ENCODE data around the gene TENT5C. TPM values are rescaled to one million over a fixed set of nuclear protein-coding genes. Genes with fewer than 3 reads are reported as not detected.

Gene TENT5C
- total RNA-seq, 1 donor from 2014 or later = 8.1 TPM

GRCh38 chr1:117634631-117635030 lies 28.8 kb downstream of the TENT5C start:
- DNase-seq (ENCODE audit: low spot score) = no peak

DNA sequence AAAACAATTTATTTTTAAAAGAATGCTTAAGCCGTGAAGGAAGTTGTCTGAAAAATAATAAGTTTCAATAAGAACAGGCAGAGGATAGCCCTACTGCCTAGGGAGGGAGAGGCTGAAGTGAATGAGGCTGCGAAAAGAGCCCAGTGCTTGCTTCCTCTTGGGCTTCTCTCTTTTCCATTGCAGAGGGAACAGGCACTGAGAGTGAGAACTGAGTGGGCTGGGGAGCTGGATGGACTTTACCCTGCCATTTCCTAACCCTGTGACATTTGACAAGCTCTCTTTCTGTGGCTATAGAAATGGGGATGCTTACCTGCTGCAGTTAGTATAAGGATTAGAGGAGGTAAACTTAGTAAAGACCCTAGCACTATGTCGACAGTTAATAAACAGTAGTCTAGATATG lies 30.0 kb downstream of the TENT5C start:
- DNase-seq (ENCODE audit: low spot score) = no peak

DNA sequence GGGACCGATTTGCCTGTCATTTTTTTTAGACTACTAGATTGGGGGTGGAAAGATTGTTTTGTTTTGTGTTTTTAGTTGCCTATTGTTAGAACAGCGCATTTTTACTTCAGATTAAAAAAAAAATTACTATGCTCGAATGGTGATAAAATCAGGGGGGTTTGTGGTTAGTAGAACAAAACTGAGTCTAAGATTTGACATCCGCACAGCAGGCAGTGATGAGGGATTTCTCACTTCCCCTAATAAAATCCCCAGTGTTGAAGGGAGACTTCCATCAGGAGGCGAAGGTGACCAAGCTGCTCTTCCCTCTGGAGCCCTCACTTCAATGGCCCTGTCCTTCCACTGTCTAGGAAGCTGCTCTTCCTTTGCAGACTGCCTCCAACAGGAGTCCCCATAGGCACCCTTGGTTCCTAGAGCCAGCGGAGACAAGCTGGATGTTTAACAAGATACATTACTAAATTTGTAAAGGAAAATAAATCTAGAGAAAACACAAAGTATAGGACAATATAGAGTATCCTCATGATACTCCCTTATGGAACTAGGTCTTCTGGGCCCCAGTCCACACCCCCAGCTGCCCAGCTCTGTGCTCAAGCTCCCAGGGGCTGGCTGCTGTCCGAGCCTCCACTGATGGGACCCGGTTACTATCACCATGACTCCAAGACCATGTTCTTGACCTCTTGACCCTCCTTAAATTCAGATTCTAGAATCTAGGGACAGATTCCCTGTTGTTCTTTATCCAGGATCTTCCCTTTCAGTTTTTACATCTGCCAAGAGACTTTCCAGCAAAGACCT lies 31.0 kb downstream of the TENT5C start:
- no peak for DNase-seq (ENCODE audit: low spot score)

DNA sequence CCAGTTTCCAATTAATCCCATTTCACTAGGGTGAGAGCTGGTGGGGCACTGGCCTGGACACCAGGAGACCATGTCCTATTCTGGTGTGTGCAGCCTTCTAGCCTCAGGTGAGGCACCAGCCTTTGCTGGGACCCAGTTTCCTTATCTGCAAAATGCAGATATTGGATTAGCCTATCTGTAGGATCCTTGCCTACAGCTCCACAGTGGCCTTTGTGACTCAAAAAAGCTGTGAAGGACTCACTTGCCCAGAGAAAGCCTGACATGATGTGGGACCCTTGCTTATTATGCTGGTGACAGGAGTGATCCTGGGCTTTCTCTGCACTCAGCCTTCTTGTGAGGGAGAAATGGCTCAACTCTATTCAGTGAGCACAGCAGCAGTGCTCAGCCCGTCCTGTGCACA lies 32.3 kb downstream of the TENT5C start:
- no peak for DNase-seq (ENCODE audit: low spot score)

GRCh38 chr1:117638759-117639158 lies 32.9 kb downstream of the TENT5C start:
- no peak for DNase-seq (ENCODE audit: low spot score)

DNA sequence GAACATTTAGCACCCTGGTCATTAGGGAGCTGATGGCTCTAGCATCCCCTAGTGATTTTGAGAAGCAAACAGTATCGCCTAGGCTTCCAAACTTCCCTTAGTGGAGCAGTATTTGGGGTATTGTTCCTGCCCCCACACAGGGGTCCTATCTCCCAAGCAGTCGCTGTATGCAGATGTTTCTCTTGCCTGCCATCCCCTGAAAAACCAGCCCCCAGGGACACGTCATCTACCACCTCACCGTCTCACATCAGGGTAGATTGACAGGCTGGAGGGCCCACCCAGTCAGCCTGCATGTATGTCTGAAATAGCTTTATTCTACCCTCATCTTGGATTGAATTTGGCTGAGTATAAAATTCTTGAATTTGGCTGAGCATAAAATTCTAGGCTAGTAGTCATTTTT lies 33.9 kb downstream of the TENT5C start:
- no peak for DNase-seq (ENCODE audit: low spot score)

GRCh38 chr1:117641536-117641935 lies 35.7 kb downstream of the TENT5C start:
- DNase-seq (ENCODE audit: low spot score) = no peak

DNA sequence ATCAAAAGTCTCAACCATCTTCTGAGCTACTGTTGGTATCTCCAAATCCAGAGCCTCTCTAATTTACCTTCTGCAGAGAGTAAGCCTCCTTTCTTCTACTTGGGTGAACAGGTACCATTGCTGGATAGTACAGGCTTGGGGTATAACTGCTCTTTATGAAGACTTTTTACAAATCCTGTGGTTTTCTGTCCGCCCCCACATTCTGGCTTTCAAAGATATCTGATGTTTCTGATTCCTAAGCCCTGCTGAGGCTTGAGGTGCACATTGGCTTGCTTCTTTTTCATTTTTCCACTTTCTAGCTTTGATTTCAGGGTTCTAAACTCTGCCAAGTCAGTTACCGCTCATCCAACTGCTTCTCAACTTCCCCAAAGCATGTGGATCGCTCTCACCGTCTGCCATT lies 37.1 kb downstream of the TENT5C start:
- no peak for DNase-seq (ENCODE audit: low spot score)

- DNase-seq (ENCODE audit: low spot score) = no peak
Measured at GRCh38 chr1:117643601-117644000, 37.8 kb downstream of the TENT5C start.

GRCh38 chr1:117644696-117645311 lies 39.0 kb downstream of the TENT5C start:
- no peak for DNase-seq (ENCODE audit: low spot score)

DNA sequence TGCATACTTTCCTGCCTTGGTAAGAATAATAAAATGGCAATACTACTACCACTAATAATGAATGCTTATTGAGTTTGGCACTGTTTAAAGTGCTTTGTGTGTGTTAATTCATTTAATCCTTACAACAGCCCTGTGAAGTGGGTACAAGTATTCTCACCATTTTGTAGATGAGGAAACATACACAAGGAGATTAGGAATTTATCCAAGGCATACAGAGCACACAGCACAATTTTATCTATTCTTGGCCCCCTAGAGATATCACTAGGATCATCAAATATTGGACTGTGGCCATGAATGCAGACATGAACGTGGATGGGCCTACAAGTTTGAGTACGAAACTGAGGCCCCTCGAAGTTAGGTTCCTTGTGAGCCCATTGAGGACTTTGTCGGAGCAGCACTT lies 39.5 kb downstream of the TENT5C start:
- DNase-seq (ENCODE audit: low spot score) = no peak

DNA sequence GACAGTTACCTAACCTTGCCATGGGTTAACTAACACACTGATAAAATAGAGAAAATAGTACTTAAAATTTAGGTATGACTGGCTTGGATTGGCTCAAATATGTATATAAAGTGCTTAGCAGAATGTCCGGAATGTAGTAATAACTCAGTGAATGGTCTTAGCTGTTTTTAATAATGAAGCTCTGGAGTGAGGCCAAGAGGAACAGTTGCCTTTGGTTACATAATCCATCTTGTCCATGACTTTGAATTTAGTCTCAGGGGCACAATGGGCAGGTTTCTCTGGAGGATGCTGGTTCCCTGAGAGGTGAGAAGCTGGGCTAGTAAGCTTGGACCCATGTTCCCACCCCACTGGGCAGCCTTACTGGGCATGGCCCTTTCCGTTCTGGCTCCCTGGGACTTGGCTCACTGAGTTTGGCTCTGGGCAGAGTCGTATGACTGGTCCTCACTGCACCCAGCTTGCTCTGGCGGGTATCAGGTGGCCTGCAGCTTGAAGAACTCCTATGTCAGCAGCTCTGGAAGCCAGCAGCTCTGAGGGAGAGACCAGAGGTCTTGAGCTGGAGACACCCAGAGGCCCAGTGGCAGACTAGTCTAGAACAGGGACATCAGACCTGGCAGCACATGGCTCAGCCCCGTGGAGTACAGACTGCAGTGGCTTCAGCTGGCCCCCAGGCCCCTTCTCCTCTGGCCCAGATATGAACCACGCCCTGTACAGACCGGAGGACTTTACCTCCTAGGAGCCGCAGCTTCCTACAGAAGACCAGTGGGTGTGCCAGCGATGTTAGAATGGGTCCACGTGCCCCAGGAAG lies 40.4 kb downstream of the TENT5C start:
- DNase-seq (ENCODE audit: low spot score) = no peak

- no peak for DNase-seq (ENCODE audit: low spot score)
Measured at GRCh38 chr1:117646956-117647355, 41.1 kb downstream of the TENT5C start.

DNA sequence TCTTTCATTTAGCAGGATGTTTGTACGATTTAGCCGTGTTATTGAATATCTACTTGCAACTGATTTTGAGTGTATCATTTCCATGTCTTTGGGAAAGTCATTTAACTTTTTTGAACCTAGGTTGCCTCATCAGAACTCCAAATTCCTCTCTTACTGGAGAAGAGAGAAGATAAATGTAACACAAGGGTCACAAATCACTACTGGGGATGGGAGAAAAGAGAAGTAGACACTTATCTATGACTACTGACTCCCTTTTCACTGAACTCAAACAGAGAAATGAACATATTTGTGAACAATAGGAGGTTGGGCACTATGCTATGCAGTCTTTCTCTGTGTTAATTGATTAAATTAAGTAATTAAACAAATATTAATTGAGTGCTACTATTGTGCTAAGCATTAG lies 42.2 kb downstream of the TENT5C start:
- no peak for DNase-seq (ENCODE audit: low spot score)

DNA sequence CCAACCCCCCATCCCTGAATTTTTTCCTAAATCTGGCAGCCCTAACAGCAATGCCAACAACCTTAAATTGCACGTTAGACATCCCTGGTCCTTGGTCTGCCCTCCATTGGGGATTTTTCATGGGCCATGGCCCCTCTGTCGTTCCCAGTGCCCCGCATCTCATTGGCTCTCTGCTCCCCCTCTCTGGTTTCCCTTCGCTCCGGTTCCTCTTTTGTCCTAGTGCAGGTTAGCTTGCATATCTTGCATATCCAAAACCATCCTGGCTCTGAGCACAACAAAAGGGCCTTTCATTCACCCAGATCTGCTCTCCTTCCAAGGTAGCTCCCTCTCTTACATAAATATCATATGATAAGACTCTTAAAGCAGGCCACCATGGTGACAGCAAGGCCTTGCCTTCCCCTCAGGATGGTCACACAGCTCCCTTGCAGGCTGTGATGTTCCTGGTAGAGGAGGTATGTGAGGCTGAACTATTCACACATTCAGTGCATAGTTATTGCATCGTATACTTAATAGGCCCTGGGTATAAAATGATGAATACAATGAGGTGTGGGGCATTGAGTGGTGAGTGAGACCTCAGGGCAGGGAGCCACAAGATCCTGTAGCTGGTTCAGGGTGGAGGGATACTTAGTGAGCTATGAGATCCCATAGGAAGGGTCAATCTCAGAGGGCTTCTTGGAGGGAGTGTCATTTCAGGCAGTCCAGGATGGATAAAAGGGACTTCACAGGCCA lies 45.2 kb downstream of the TENT5C start:
- DNase-seq (ENCODE audit: low spot score) = no peak

DNA sequence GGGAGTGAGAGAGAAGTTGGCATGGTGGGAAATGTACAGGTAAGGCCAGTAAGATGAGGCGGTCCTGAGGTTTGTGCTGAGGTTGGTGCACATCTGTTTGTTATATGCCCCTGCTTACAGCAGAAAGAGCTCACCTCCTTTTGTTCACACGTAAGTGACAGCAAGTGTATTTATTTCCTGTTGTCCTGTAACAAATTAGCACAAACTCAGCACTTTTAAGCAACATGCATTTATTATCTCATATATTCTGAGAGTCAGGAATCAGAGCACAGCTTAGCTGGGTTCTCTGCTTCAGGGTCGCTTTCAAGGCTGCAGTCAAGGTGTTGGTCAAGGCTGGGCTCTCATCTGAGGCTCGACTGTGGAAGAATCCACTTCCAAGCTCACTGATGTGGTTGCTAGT lies 45.8 kb downstream of the TENT5C start:
- DNase-seq (ENCODE audit: low spot score) = no peak

DNA sequence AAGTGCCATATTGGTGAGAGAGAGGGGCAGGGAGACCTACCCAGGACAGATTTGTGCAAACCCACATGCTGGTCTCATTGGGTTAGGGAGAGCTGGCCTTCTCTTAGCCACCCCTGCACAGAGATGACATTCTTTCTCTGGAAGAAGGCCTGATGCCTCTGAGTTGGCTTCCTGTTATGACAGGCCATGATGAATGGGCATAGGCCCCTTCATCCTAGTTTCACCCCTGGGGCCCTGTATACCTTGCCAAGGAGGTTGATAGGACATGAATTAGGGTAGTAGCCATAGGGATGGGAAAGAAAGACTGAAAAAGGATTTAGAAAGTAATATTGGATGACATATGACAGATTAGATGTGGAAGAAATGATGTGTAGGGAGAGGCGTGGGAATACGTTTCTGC lies 46.6 kb downstream of the TENT5C start:
- no peak for DNase-seq (ENCODE audit: low spot score)

- no peak for DNase-seq (ENCODE audit: low spot score)
Measured at GRCh38 chr1:117653195-117653594, 47.3 kb downstream of the TENT5C start.

- DNase-seq (ENCODE audit: low spot score) = no peak
Measured at GRCh38 chr1:117653732-117654492, 48.1 kb downstream of the TENT5C start.

- no peak for DNase-seq (ENCODE audit: low spot score)
Measured at GRCh38 chr1:117654493-117655219, 48.8 kb downstream of the TENT5C start.

GRCh38 chr1:117655220-117655577 lies 49.4 kb downstream of the TENT5C start:
- DNase-seq (ENCODE audit: low spot score) = no peak

Data from mucosa of gallbladder (tissue), 1 donor.